HepG2 (cell line): ENCODE results near the gene MIA2. TPM values are rescaled to one million over a fixed set of nuclear protein-coding genes. Genes with fewer than 3 reads are reported as not detected.

Experiments used
- DDIT3 ChIP-seq: sonication (generic); formaldehyde crosslinking; IDR thresholded peaks from 2 replicates; pipeline ENCODE4 v1.4.0; 2020; ENCODE audit warnings: mild to moderate bottlenecking, missing genetic modification reagents
- FOXM1 ChIP-seq: sonication (generic); formaldehyde crosslinking; IDR thresholded peaks from 2 replicates; pipeline ENCODE4 v1.5.0; 2020; ENCODE audit warnings: missing genetic modification reagents
- GFI1 ChIP-seq: sonication (generic); formaldehyde crosslinking; IDR thresholded peaks from 2 replicates; pipeline ENCODE4 v1.5.0; 2020; ENCODE audit warnings: missing genetic modification reagents, mild to moderate bottlenecking, borderline replicate concordance
- HINFP ChIP-seq: sonication (generic); formaldehyde crosslinking; IDR thresholded peaks from 2 replicates; pipeline ENCODE4 v1.4.0; 2020; ENCODE audit warnings: low read depth, mild to moderate bottlenecking, missing genetic modification reagents
- MTERF4 ChIP-seq: sonication (generic); formaldehyde crosslinking; IDR thresholded peaks from 2 replicates; pipeline ENCODE4 v1.8.0; 2023; ENCODE audit warnings: mild to moderate bottlenecking, missing genetic modification reagents
- POLR2AphosphoS2 ChIP-seq: IDR thresholded peaks from 2 replicates; pipeline ENCODE4 v1.6.1; 2011; ENCODE audit warnings: low read depth, low read length, improper control_type of control experiment
- SIN3A ChIP-seq: IDR thresholded peaks from 2 replicates; pipeline ENCODE4 v1.6.1; 2011; ENCODE audit warnings: low read depth, mild to moderate bottlenecking, control low read depth, low read length, borderline replicate concordance
- SOX13 ChIP-seq, 3 experiments: fragments of 450-650 bp in 1 of 3; sonication (generic) in 1 of 3; formaldehyde crosslinking in 1 of 3; IDR thresholded peaks in 2 of 3; conservative IDR thresholded peaks in 1 of 3; 2 replicates each; pipeline versions ENCODE4 v1.5.0 to v1.6.1; 2016 to 2020; ENCODE audit warnings: antibody characterized with exemption in 1 of 3, mild to moderate bottlenecking in 1 of 3, missing compliant biosample characterization in 1 of 3, missing genetic modification reagents in 1 of 3, moderate library complexity in 1 of 3
- SYNCRIP ChIP-seq: fragments of 200-400 bp; formaldehyde crosslinking; IDR thresholded peaks from 2 replicates; pipeline ENCODE4 v1.6.1; 2018; ENCODE audit warnings: mild to moderate bottlenecking, low read depth, low read length; ENCODE audit not compliant: insufficient read depth
- TBL1XR1 ChIP-seq: fragments of 150-350 bp; IDR thresholded peaks from 2 replicates; pipeline ENCODE4 v1.6.1; 2014; ENCODE audit warnings: borderline replicate concordance, low read length; ENCODE audit not compliant: partially characterized antibody
- YEATS2 ChIP-seq: sonication (generic); formaldehyde crosslinking; IDR thresholded peaks from 2 replicates; pipeline ENCODE4 v1.4.0; 2020; ENCODE audit warnings: missing genetic modification reagents, borderline replicate concordance
- YEATS4 ChIP-seq: sonication (generic); formaldehyde crosslinking; IDR thresholded peaks from 2 replicates; pipeline ENCODE4 v1.4.0; 2020; ENCODE audit warnings: missing genetic modification reagents, borderline replicate concordance
- ZNF431 ChIP-seq: sonication (generic); formaldehyde crosslinking; IDR thresholded peaks from 2 replicates; pipeline ENCODE4 v1.9.0; 2022; ENCODE audit warnings: missing genetic modification reagents, low read depth, mild to moderate bottlenecking, borderline replicate concordance
- polyA plus RNA-seq, 8 experiments: library from polyadenylated mRNA; depleted of rRNA in 3 of 8; stranded (reverse) in 7 of 8; unstranded in 1 of 8; fragments of >200 nt; fragmentation: Illumina TruSeq in 4 of 8; extraction: Trizol in 4 of 8; gene quantifications; 2 replicates each; pipeline versions ENCODE4 v1.2.1 to v1.2.3, GENCODE V29; 2011 to 2016; ENCODE audit warnings: low read depth in 4 of 8, missing spikeins in 1 of 8, mixed read lengths in 1 of 8; ENCODE audit not compliant: insufficient read depth in 1 of 8
- total RNA-seq, 5 experiments: library from RNA; depleted of rRNA; stranded (reverse); fragments of >200 nt; fragmentation: Illumina TruSeq; extraction: Trizol; gene quantifications; 2 replicates each; pipeline ENCODE4 v1.2.3, GENCODE V29; 2016; ENCODE audit warnings: low read depth in 1 of 5
- TF ChIP-seq, protein P1 (sequence below): sonication (generic); formaldehyde crosslinking; IDR thresholded peaks from 2 replicates; pipeline ENCODE4 v1.4.0; 2020; ENCODE audit warnings: low read depth, missing genetic modification reagents
- TF ChIP-seq, protein P2 (sequence below): sonication (generic); formaldehyde crosslinking; conservative IDR thresholded peaks from 2 replicates; pipeline ENCODE4 v1.4.0; 2020; ENCODE audit warnings: mild to moderate bottlenecking, missing genetic modification reagents, moderate library complexity

The MIA2 gene
- total and polyA plus RNA-seq, 2 of the 13 experiments (the other 11 are each of a cell fraction or from before 2014, with no cell fraction given) = 134 to 158 TPM

DNA sequence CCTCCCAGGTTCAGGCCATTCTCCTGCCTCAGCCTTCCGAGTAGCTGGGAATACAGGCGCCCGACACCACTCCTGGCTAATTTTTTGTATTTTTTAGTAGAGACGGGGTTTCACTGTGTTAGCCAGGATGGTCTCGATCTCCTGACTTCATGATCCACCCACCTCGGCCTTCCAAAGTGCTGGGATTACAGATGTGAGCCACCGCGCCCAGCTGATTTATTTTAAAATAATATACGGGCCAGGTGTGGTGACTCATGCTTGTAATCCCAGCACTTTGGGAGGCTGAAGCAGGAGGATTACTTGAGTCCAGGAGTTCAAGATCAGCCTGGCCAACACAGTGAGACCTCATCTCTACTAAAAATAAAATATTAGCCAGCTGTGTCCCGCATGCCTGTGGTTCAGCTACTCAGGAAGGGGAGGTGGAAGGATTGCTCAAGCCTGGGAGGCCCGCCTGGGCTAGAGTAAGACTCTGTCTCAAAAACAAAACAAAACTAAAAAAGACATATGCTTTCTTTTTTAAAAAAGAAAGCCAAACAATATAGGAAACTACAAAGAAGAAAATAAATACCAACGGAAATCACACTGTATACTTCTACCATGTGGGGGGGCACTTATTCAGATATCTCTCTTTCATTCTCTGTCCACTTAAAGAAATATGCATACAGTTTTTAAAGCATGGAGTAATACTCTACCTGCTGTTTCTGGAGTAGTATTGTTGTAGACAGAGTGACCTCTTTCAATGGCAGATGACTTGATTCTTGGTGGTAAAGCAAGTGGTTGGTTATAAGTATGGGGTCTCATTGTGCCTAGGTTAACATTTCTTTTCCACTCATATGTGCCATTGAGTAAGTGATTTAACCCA lies 930 bp upstream of the MIA2 start (continued):
- TF ChIP-seq SYNCRIP = no peak
- no peak for TF ChIP-seq TBL1XR1
- TF ChIP-seq, protein P1, sequence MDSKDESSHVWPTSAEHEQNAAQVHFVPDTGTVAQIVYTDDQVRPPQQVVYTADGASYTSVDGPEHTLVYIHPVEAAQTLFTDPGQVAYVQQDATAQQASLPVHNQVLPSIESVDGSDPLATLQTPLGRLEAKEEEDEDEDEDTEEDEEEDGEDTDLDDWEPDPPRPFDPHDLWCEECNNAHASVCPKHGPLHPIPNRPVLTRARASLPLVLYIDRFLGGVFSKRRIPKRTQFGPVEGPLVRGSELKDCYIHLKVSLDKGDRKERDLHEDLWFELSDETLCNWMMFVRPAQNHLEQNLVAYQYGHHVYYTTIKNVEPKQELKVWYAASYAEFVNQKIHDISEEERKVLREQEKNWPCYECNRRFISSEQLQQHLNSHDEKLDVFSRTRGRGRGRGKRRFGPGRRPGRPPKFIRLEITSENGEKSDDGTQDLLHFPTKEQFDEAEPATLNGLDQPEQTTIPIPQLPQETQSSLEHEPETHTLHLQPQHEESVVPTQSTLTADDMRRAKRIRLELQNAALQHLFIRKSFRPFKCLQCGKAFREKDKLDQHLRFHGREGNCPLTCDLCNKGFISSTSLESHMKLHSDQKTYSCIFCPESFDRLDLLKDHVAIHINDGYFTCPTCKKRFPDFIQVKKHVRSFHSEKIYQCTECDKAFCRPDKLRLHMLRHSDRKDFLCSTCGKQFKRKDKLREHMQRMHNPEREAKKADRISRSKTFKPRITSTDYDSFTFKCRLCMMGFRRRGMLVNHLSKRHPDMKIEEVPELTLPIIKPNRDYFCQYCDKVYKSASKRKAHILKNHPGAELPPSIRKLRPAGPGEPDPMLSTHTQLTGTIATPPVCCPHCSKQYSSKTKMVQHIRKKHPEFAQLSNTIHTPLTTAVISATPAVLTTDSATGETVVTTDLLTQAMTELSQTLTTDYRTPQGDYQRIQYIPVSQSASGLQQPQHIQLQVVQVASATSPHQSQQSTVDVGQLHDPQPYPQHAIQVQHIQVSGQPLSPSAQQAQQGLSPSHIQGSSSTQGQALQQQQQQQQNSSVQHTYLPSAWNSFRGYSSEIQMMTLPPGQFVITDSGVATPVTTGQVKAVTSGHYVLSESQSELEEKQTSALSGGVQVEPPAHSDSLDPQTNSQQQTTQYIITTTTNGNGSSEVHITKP = peak; percentile 83
- TF ChIP-seq MTERF4 (CRISPR knock-in tag) = no peak
- TF ChIP-seq, protein P2, sequence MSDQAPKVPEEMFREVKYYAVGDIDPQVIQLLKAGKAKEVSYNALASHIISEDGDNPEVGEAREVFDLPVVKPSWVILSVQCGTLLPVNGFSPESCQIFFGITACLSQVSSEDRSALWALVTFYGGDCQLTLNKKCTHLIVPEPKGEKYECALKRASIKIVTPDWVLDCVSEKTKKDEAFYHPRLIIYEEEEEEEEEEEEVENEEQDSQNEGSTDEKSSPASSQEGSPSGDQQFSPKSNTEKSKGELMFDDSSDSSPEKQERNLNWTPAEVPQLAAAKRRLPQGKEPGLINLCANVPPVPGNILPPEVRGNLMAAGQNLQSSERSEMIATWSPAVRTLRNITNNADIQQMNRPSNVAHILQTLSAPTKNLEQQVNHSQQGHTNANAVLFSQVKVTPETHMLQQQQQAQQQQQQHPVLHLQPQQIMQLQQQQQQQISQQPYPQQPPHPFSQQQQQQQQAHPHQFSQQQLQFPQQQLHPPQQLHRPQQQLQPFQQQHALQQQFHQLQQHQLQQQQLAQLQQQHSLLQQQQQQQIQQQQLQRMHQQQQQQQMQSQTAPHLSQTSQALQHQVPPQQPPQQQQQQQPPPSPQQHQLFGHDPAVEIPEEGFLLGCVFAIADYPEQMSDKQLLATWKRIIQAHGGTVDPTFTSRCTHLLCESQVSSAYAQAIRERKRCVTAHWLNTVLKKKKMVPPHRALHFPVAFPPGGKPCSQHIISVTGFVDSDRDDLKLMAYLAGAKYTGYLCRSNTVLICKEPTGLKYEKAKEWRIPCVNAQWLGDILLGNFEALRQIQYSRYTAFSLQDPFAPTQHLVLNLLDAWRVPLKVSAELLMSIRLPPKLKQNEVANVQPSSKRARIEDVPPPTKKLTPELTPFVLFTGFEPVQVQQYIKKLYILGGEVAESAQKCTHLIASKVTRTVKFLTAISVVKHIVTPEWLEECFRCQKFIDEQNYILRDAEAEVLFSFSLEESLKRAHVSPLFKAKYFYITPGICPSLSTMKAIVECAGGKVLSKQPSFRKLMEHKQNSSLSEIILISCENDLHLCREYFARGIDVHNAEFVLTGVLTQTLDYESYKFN (CRISPR knock-in tag) = peak; percentile 59; the same call in 1 of the 2 replicates
- TF ChIP-seq HINFP (CRISPR knock-in tag) = no peak
- no peak for TF ChIP-seq POLR2AphosphoS2
- TF ChIP-seq YEATS2 (CRISPR knock-in tag) = no peak
- peak; percentile 56; the same call in 1 of the 2 replicates for TF ChIP-seq YEATS4 (CRISPR knock-in tag)
- peak; percentile 72; the same call in 1 of the 2 replicates for TF ChIP-seq SIN3A
- TF ChIP-seq SOX13 (IDR thresholded peaks at IDR 0.05) = no peak
- TF ChIP-seq SOX13 (CRISPR knock-in tag; conservative IDR thresholded peaks at IDR 0.05 in 1 of 2, IDR thresholded peaks at IDR 0.05 in 1 of 2) = peak in 1 of 2 experiments; percentile 75; a peak in 2 of 4 replicates
- no peak for TF ChIP-seq ZNF431 (CRISPR knock-in tag)
- TF ChIP-seq GFI1 = peak; percentile 72
- no peak for TF ChIP-seq FOXM1
- TF ChIP-seq DDIT3 (CRISPR knock-in tag) = no peak
